GDM1 (cell line): ENCODE results near the gene CLDN18.

Experiments used
- DNase-seq: peaks from one replicate; lab custom pipeline; 2025; lab: John Stamatoyannopoulos, UW

CLDN18 gene

DNA sequence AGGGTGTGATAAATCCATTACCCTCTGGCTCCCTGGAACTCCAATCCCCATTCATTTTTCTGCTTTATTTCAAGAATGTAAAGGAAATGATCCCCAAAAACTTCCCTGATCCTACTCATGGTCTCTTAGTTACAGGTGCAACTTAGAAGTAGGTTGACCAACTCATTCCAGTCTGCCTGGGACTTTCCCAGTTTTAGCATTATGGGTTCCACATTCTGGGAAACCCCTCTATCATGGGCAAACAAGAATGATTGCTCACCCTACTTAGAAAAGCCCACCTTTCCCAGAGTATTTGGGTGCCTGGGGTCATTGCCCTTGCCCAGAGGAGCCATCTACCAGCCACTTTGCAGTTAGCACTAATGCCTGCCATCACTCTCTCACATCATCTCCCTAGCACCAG, 15.6 kb downstream of the CLDN18 start:
- no peak for DNase-seq

GRCh38 chr3:138027821-138028220, 17.9 kb downstream of the CLDN18 start:
- DNase-seq, result no peak

GRCh38 chr3:138030734-138031280, 20.8 kb downstream of the CLDN18 start:
- DNase-seq, result no peak

GRCh38 chr3:138031536-138031935, 21.6 kb downstream of the CLDN18 start:
- no peak for DNase-seq

GRCh38 chr3:138032567-138032966, 22.6 kb downstream of the CLDN18 start:
- DNase-seq, result no peak

DNA sequence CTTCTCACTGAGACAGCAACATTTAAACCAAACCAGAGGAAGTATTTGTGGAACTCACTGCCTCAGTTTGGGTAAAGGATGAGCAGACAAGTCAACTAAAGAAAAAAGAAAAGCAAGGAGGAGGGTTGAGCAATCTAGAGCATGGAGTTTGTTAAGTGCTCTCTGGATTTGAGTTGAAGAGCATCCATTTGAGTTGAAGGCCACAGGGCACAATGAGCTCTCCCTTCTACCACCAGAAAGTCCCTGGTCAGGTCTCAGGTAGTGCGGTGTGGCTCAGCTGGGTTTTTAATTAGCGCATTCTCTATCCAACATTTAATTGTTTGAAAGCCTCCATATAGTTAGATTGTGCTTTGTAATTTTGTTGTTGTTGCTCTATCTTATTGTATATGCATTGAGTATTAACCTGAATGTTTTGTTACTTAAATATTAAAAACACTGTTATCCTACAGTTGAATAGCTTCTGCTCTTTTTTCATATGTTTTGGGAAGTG, 23.3 kb downstream of the CLDN18 start:
- no peak for DNase-seq

DNA sequence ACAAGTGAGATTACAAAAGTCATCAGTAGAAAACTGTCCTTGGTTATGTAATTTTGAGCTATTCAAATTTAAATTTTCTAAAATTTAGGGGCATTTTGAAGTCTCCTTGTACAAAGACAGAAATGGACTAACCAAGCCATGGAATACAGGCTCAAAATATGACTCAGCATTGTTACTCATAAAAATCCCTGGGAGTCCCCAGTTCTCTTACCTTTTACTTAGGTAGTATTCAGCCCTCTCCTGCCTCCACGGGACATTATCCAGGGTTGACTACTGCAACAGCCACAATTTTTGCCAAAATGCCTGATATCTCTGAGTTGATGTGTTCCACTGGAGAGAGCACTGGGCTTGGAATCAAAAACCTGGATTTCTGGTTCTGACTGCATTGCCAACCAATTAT, 25.0 kb downstream of the CLDN18 start:
- DNase-seq, result no peak

DNA sequence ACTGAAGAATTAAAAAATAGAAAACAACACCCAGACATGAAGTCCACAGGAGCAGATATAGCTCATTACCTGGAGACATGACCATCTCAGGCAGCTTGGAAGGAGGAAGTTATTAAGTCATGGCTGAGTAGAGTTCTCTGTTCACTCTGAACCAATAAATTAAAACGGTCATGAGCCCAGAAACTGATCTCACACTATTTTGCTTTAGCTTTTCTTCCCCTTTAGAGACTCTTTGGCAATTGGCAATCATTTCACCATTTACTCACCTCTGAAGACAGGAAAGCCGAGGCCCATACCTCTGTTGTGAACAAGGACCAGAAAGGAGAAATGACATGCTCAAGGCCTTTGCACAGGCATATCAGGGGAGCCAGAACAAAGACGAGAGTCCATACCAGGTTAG, 26.6 kb downstream of the CLDN18 start:
- no peak for DNase-seq

GRCh38 chr3:138038725-138039462, 28.9 kb downstream of the CLDN18 start:
- no peak for DNase-seq

DNA sequence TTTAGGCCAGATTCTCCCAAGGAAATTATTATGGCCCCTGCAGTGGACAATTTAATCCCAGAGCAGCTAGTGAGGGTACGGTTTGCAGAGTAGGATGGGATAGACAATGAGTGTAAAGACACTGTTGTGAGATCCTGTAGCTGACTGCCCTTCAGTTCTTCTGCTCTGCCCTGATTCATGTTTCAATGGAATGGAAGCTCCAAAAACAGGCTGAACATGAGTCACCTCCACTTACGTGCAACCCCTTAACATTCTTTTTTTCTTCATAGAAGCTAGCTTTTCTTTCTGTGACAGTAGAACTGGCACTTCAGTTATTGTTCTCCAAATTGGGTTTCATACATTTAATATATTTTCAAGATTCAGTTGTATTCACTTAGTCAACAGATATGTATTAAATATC, 32.1 kb downstream of the CLDN18 start:
- DNase-seq, result no peak

- no peak for DNase-seq
These were observed 33.5 kb downstream of the CLDN18 start for GRCh38 chr3:138043266-138044029.

DNA sequence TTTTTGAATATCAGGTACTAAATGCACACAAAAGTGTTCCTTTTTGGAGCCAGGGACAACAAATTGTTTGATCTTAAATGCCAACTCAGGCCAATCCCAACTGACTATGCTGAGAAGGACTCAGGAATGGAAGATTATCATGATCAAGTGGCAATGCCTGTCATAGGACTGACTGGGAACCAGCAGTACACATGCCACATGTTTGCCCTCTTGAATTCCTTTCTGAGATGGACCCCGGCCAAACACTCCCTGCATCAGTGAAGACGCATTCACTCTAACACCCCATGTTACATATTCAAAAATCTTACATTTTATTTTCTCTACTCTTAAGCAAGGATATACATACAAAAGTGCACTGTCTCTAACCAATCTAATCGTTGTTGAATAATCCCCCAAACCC, 36.1 kb downstream of the CLDN18 start:
- no peak for DNase-seq

DNA sequence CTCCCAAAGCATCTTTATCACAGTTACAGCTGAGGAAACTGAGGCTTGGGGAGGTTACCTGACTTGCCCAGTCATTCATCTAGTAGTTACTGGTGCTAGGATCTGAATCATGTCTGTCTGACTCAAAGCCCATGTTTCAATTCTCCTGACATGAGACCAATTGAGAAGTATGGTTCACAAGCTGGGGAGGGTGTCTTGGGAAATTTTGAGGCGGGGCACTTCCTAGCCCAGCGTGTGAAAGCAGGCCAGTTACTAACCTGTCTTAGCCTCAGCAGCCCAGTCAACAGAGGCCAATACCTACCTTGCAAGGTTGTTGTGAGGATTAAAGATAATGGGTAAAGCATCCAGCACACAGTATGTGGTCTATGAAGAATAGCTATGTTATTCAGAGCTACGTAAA, 37.0 kb downstream of the CLDN18 start:
- DNase-seq, result no peak

GRCh38 chr3:138047596-138048158, 37.7 kb downstream of the CLDN18 start:
- no peak for DNase-seq

GRCh38 chr3:138049157-138049919, 39.4 kb downstream of the CLDN18 start:
- no peak for DNase-seq

DNA sequence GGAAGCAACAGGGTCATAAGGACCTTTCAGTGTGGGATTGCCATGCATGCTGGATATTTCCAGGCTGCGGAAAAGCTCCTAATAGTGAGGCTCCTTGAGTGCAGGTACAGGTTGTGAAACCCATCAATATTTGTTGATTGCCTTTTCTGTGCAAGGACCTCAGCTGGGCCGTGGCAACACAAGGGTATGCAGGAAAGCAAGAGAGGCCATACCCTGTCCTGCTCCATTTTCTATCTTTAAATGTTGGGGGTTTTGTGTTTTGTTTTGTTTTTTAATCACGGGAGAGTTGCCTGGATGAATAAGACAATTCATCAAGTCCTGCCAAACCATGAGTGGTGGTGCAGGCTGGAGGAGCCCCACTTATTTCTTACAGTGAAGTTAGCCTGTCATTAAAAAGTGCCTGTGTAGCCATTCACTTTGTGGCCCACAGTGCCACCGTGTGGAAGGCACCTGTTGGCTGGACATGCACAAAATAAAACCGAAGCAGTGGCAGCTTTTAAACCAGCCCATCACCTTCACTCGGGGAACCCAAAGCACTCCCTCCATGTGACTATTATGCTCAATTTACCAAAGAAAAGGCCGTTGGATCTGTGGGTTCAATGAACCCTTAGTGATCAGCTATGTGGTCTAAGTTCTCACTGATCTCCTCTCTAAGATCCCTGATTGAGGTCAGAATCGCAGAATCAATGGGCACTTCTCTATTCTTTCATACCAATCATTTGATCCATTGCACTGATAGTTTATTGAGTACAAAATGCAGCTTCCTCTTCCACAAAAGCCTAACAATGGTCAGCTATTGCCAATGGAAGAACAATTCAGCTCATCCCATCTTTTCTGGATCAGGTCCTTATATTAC, 42.2 kb downstream of the CLDN18 start:
- DNase-seq, result no peak

- DNase-seq, result no peak
These were observed 44.1 kb downstream of the CLDN18 start for GRCh38 chr3:138054057-138054456.

GRCh38 chr3:138057384-138057783, 47.4 kb downstream of the CLDN18 start:
- DNase-seq, result no peak

GRCh38 chr3:138059261-138059660, 49.3 kb downstream of the CLDN18 start:
- no peak for DNase-seq

DNA sequence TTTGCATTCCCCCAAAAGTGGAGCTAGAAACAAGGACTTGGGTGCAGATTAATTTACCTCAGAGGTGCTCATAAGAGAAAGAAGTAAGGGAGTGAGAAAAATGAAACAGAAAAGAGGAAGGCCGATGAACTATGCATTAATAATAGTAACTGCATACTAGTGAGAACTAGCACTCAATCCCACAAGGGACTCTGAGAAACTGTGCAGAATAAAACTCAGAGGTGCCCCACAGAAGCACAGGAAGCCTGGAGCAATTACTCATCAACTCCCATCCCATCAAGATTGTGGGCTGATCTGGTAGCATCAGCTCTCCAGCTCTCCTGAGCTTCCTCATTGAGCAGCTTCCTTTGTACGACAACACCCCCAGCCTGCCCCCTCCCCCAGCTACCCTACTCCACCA, 50.8 kb downstream of the CLDN18 start:
- DNase-seq, result peak; percentile 45

GRCh38 chr3:138062037-138062436, 52.1 kb downstream of the CLDN18 start:
- no peak for DNase-seq
